Tibial nerve (tissue), 4 donors: Measurements from ENCODE around the gene NPHP4.

Experiments
- EP300 ChIP-seq, 2 donors: sonication (generic); formaldehyde crosslinking; IDR thresholded peaks; one replicate each; pipeline ENCODE4 v1.6.1; 2017; ENCODE audit warnings: antibody characterized with exemption in 2 of 2, mild to moderate bottlenecking in 1 of 2
- POLR2A ChIP-seq, 2 donors: fragments of 450-650 bp; IDR thresholded peaks; one replicate each; pipeline ENCODE4 v1.6.1; 2017; ENCODE audit warnings: antibody characterized with exemption in 2 of 2, mild to moderate bottlenecking in 2 of 2, moderate library complexity in 2 of 2
- TF ChIP-seq, protein P1 (sequence below), 5 experiments: fragments of 200-600 bp in 3 of 5; fragments of 450-650 bp in 2 of 5; sonication (generic) in 3 of 5; IDR thresholded peaks; one replicate each; pipeline ENCODE4 v1.5.1; 2016 to 2019; ENCODE audit warnings: antibody characterized with exemption in 5 of 5, mild to moderate bottlenecking in 3 of 5, moderate library complexity in 2 of 5

- TF ChIP-seq, protein P1, sequence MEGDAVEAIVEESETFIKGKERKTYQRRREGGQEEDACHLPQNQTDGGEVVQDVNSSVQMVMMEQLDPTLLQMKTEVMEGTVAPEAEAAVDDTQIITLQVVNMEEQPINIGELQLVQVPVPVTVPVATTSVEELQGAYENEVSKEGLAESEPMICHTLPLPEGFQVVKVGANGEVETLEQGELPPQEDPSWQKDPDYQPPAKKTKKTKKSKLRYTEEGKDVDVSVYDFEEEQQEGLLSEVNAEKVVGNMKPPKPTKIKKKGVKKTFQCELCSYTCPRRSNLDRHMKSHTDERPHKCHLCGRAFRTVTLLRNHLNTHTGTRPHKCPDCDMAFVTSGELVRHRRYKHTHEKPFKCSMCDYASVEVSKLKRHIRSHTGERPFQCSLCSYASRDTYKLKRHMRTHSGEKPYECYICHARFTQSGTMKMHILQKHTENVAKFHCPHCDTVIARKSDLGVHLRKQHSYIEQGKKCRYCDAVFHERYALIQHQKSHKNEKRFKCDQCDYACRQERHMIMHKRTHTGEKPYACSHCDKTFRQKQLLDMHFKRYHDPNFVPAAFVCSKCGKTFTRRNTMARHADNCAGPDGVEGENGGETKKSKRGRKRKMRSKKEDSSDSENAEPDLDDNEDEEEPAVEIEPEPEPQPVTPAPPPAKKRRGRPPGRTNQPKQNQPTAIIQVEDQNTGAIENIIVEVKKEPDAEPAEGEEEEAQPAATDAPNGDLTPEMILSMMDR (IDR thresholded peaks at IDR 0.05), result no peak
- TF ChIP-seq POLR2A (IDR thresholded peaks at IDR 0.05), result no peak
- TF ChIP-seq EP300 (IDR thresholded peaks at IDR 0.05), result no peak
These were observed 48.7 kb downstream of the NPHP4 start for GRCh38 chr1:5943343-5944124.
